Panc1 (cell line): Measurements from ENCODE around the gene TIMELESS. TPM values are rescaled to one million over a fixed set of nuclear protein-coding genes. Genes with fewer than 3 reads are reported as not detected.
A peak's percentile ranks its signal among the peaks of the same experiment; 100 is the strongest.

Source experiments
- ATAC-seq: fragments of 200-7000 bp; cut with Tn5 transposase; 2 replicates; pipeline ENCODE4 v1.9.1; 2020; ENCODE audit warnings: mild to moderate bottlenecking, moderate library complexity
- BruUV-seq: library from RNA; stranded (reverse); fragments of 400-500 nt; replicated peaks from 2 replicates; lab custom pipeline; 2021; lab: Mats Ljungman, UMichigan
- CTCF ChIA-PET: fragments of 300-600 bp; sonication (Branson Sonifier 250); formaldehyde crosslinking; loops from one replicate; lab custom pipeline; 2022; ENCODE audit warnings: antibody characterized with exemption; lab: Charles Lee
- POLR2A ChIA-PET: fragments of 300-600 bp; sonication (Branson Sonifier 250); formaldehyde crosslinking; loops from one replicate; lab custom pipeline; 2022; ENCODE audit warnings: antibody characterized with exemption; lab: Charles Lee
- DNase-seq: peaks from one replicate; pipeline ENCODE4 v3.0.0-alpha.2; 2010; ENCODE audit warnings: low read depth, low spot score
- H3K27ac ChIP-seq: 2 replicates; pipeline ENCODE4 v1.5.1; 2011; ENCODE audit warnings: mild to moderate bottlenecking, low read length, inconsistent platforms
- H3K27me3 ChIP-seq: fragments of 200-500 bp; sonication (Bioruptor generic); 2 replicates; pipeline ENCODE4 v1.6.0; 2014; ENCODE audit warnings: low read length, inconsistent platforms; ENCODE audit not compliant: control insufficient read depth, insufficient read depth
- H3K36me3 ChIP-seq: fragments of 200-500 bp; sonication (Bioruptor generic); 2 replicates; pipeline ENCODE4 v1.5.1; 2014; ENCODE audit warnings: inconsistent platforms, mild to moderate bottlenecking, low read length, moderate library complexity; ENCODE audit not compliant: control insufficient read depth, insufficient read depth
- H3K4me1 ChIP-seq: 2 replicates; pipeline ENCODE4 v1.5.1; 2011; ENCODE audit warnings: inconsistent platforms, mild to moderate bottlenecking, low read length, moderate library complexity; ENCODE audit not compliant: control insufficient read depth, insufficient read depth
- H3K4me3 ChIP-seq, 2 experiments: 2 replicates each; pipeline ENCODE4 v1.5.1; 2011 to 2012; ENCODE audit warnings: low read depth in 2 of 2, low read length in 2 of 2, mild to moderate bottlenecking in 2 of 2, inconsistent platforms in 1 of 2, moderate library complexity in 1 of 2
- H3K9me3 ChIP-seq: fragments of 200-500 bp; sonication (Bioruptor generic); 2 replicates; pipeline ENCODE4 v1.5.1; 2014; ENCODE audit warnings: low read depth, mild to moderate bottlenecking, inconsistent platforms, low read length, moderate library complexity; ENCODE audit not compliant: control insufficient read depth, insufficient read depth
- POLR2AphosphoS5 ChIP-seq: IDR thresholded peaks from 2 replicates; pipeline ENCODE4 v1.6.1; 2012; ENCODE audit warnings: mild to moderate bottlenecking, low read depth, low read length, moderate library complexity
- SIN3A ChIP-seq: IDR thresholded peaks from 2 replicates; pipeline ENCODE4 v1.6.1; 2012; ENCODE audit warnings: low read depth, mild to moderate bottlenecking, low read length, moderate library complexity, borderline replicate concordance; ENCODE audit not compliant: insufficient read depth
- TCF7L2 ChIP-seq: IDR thresholded peaks from 2 replicates; pipeline ENCODE4 v1.6.1; 2011; ENCODE audit warnings: mild to moderate bottlenecking, low read depth, low read length, inconsistent platforms
- in situ Hi-C: cut with HindIII; loops from 2 replicates; pipeline ENCODE4 v1.10.0; 2016; ENCODE audit warnings: low sequenced_read_pairs, low pct_unique_long_range_greater_than_20kb
- intact Hi-C: fragments of 100-400 bp; cut with micrococcal nuclease; formaldehyde crosslinking; loops from one replicate; pipeline ENCODE4 v1.10.0; 2022; ENCODE audit not compliant: unreplicated experiment
- total RNA-seq: library from RNA; stranded (reverse); gene quantifications from one replicate; pipeline ENCODE4 v1.2.1, GENCODE V29; 2021; ENCODE audit not compliant: unreplicated experiment
- TF ChIP-seq, protein P1 (sequence below), 2 experiments: IDR thresholded peaks; 2 replicates each; pipeline ENCODE4 v1.6.1; 2011 to 2012; ENCODE audit warnings: low read depth in 2 of 2, control low read depth in 1 of 2, low read length in 1 of 2, mild to moderate bottlenecking in 1 of 2, moderate library complexity in 1 of 2; ENCODE audit not compliant: insufficient read depth in 1 of 2
- TF ChIP-seq, protein P2 (sequence below): fragments of 450-650 bp; IDR thresholded peaks from 2 replicates; pipeline ENCODE4 v1.5.1; 2017; ENCODE audit warnings: mild to moderate bottlenecking

TIMELESS gene
- total RNA-seq, 1 experiment from 2014 or later = 46.2 TPM

DNA sequence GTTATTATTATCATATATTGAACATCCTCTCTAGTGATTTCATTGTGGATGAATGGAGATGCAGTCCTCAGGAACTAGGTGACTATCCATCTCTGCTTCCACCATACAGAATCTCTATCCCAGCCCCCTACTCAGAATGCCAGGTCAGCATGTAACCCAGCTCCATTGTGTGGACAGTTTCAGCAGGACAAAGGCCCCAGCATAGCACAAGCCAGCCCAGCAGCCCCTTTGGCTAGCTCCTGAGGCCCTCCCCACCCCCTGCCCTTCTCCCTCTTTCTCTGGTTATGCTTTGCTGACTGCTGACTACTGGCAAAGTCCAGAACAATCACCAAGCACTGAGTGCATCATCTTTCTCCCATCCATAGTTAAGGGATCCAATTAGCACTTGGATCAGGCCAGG is 13.3 kb upstream of the TIMELESS start:
- ATAC-seq = no peak
- no peak for TF ChIP-seq SIN3A
- TF ChIP-seq, protein P1, sequence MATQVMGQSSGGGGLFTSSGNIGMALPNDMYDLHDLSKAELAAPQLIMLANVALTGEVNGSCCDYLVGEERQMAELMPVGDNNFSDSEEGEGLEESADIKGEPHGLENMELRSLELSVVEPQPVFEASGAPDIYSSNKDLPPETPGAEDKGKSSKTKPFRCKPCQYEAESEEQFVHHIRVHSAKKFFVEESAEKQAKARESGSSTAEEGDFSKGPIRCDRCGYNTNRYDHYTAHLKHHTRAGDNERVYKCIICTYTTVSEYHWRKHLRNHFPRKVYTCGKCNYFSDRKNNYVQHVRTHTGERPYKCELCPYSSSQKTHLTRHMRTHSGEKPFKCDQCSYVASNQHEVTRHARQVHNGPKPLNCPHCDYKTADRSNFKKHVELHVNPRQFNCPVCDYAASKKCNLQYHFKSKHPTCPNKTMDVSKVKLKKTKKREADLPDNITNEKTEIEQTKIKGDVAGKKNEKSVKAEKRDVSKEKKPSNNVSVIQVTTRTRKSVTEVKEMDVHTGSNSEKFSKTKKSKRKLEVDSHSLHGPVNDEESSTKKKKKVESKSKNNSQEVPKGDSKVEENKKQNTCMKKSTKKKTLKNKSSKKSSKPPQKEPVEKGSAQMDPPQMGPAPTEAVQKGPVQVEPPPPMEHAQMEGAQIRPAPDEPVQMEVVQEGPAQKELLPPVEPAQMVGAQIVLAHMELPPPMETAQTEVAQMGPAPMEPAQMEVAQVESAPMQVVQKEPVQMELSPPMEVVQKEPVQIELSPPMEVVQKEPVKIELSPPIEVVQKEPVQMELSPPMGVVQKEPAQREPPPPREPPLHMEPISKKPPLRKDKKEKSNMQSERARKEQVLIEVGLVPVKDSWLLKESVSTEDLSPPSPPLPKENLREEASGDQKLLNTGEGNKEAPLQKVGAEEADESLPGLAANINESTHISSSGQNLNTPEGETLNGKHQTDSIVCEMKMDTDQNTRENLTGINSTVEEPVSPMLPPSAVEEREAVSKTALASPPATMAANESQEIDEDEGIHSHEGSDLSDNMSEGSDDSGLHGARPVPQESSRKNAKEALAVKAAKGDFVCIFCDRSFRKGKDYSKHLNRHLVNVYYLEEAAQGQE (IDR thresholded peaks at IDR 0.05; ENCODE audit: insufficient read depth in 1 of 2, low read depth in 2 of 2, low read length in 1 of 2) = no peak
- CTCF ChIA-PET = interaction anchor here (1.3 to 1.6 kb wide), 2 partner anchors 146 to 229 kb away, joined by 4 to 6 read pairs; no protein-coding TSS in a partner anchor

DNA sequence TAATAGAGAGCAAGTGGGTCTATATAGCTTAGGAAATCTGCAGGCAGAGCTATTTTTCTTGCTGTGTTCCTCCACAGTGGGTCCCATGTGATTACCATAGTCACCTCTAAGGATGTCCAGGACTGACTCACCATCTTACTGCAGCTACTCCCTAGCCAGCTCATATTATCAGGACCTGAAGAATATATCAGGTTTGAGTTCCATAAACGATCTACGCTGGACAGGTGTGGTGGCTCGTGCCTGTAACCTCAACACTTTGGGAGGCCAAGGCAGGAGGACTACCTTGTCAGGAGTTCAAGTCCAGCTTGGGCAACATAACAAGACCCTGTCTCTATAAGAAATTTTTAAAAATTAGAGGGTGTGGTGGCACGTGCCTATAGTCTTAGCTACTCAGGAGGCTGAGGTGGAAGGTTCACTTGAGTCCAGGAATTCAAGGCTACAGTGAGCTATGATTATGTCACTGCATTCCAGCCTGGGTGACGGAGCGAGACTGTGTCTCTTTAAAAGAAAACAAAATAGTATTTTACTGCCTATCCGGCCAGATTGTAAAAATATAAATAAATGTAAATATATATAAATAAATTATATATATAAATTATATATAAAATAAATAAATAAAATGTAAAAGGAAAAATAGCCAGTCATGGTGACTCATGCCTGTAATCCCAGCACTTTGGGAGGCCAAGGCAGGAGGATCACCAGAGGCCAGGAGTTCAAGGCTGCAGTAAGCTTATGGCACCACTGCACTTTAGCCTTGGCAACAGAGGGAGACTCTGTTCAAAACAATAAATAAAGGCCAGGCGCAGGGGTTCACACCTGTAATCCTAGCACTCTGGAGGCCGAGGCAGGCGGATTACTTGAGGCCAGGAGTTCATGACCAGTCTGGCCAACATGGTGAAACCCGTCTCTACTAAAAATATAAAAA is 12.3 kb upstream of the TIMELESS start:
- Histone ChIP-seq H3K4me3 (no peak overlapping the region), H3K4me1 (no peaks in the 10 kb centered on the region), H3K36me3 (no peaks in the 10 kb centered on the region), H3K27ac (no peak overlapping the region), H3K27me3 (no peaks in the 10 kb centered on the region), H3K9me3 (no peaks in the 10 kb centered on the region)
- TF ChIP-seq TCF7L2 (no peak), POLR2AphosphoS5 (no peak), SIN3A (no peak)
- TF ChIP-seq, protein P1 (IDR thresholded peaks at IDR 0.05; ENCODE audit: insufficient read depth in 1 of 2, low read depth in 2 of 2, low read length in 1 of 2) = no peak
- TF ChIP-seq, protein P2, sequence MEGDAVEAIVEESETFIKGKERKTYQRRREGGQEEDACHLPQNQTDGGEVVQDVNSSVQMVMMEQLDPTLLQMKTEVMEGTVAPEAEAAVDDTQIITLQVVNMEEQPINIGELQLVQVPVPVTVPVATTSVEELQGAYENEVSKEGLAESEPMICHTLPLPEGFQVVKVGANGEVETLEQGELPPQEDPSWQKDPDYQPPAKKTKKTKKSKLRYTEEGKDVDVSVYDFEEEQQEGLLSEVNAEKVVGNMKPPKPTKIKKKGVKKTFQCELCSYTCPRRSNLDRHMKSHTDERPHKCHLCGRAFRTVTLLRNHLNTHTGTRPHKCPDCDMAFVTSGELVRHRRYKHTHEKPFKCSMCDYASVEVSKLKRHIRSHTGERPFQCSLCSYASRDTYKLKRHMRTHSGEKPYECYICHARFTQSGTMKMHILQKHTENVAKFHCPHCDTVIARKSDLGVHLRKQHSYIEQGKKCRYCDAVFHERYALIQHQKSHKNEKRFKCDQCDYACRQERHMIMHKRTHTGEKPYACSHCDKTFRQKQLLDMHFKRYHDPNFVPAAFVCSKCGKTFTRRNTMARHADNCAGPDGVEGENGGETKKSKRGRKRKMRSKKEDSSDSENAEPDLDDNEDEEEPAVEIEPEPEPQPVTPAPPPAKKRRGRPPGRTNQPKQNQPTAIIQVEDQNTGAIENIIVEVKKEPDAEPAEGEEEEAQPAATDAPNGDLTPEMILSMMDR = no peak
- no TSS peak for BruUV-seq
- POLR2A ChIA-PET = interaction anchor here (0.6 to 0.7 kb wide), 2 partner anchors 67 to 171 kb away, joined by 3 read pairs; no protein-coding TSS in a partner anchor
- DNase-seq (peak; percentile 72), ATAC-seq (0 out of 2 replicates have a peak, but pooled peaks have one; percentile 24)
- CTCF ChIA-PET = interaction anchor here (1.3 to 1.6 kb wide), 2 partner anchors 145 to 228 kb away, joined by 4 to 6 read pairs; no protein-coding TSS in a partner anchor
- intact Hi-C loops = loop anchor here (10.0 kb wide), 1 partner anchor 97 kb away; the partner anchor contains the start of genes APOF and STAT2
- in situ Hi-C loops = no loop called here

More for the DNA sequence above, 13.3 kb upstream of the TIMELESS start:
- POLR2A ChIA-PET = no interaction called here
- no TSS peak for BruUV-seq
- Histone ChIP-seq H3K4me1 (no peaks in the 10 kb centered on the region), H3K36me3 (no peaks in the 10 kb centered on the region), H3K9me3 (no peaks in the 10 kb centered on the region), H3K4me3 (no peak overlapping the region), H3K27ac (no peak overlapping the region), H3K27me3 (no peaks in the 10 kb centered on the region)
- intact Hi-C loops = loop anchor here (10.0 kb wide), 1 partner anchor 98 kb away; the partner anchor contains the start of genes APOF and STAT2
- DNase-seq = no peak
- in situ Hi-C loops = no loop called here
